Activated naive CD8-positive, alpha-beta T cell treated with anti-CD3 and anti-CD28 coated beads for 36 hours (primary cell): ENCODE data around the gene INPP5B. TPM values are rescaled to one million over a fixed set of nuclear protein-coding genes. Genes with fewer than 3 reads are reported as not detected.
"Not testable (repeated sequence)": the region's sequence is repeated elsewhere in the genome, so short reads cannot be mapped to it uniquely, and the experiment has no call there.

Experiments
- DNase-seq: peaks from one replicate; pipeline ENCODE4 v3.0.0; 2021
- H3K27ac Mint-ChIP-seq: one replicate; pipeline ENCODE4 v1.8.0; 2022; ENCODE audit warnings: mild to moderate bottlenecking, moderate library complexity, mixed read lengths
- H3K27me3 Mint-ChIP-seq: one replicate; pipeline ENCODE4 v1.8.0; 2022; ENCODE audit warnings: mild to moderate bottlenecking, mixed read lengths
- H3K36me3 Mint-ChIP-seq: one replicate; pipeline ENCODE4 v1.8.0; 2021; ENCODE audit warnings: mild to moderate bottlenecking, mixed read lengths
- H3K4me1 Mint-ChIP-seq: one replicate; pipeline ENCODE4 v1.8.0; 2021; ENCODE audit warnings: mixed read lengths
- H3K4me3 Mint-ChIP-seq: one replicate; pipeline ENCODE4 v1.8.0; 2022; ENCODE audit warnings: mild to moderate bottlenecking, moderate library complexity, mixed read lengths
- H3K9me3 Mint-ChIP-seq: one replicate; pipeline ENCODE4 v1.8.0; 2022; ENCODE audit warnings: mixed read lengths
- total RNA-seq, 2 experiments: library from RNA; stranded (reverse); gene quantifications; one replicate each; pipeline ENCODE4 v1.2.3, GENCODE V29; 2021

INPP5B gene
- total RNA-seq, 2 experiments from 2014 or later, result 26.6 to 27.7 TPM

DNA sequence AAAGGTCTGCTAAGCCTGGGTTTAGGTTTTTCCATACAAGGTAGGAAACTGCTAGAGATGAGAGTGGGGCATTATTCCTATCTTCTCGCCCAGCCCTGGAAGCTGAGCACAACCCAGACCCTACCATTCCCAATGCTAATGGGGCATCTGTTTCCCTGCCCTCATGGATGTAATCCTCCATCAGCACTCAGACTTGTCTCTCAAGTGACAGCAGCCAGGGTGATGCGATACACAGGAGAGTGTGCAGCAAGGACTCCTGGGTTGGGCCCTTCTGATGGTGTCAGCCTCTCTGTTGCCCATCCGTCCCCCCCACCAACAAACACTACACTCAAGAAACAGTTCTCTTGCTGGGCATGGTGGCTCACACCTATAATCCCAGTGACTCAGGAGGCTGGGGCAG is 5.9 kb upstream of the INPP5B start:
- Mint-ChIP-seq H3K4me1 (peaks cover 10% of the 10 kb centered on the region), H3K36me3 (peaks cover 3% of the 10 kb centered on the region), H3K4me3 (no peak overlapping the region), H3K27ac (no peak overlapping the region), H3K27me3 (no peaks in the 10 kb centered on the region), H3K9me3 (no peaks in the 10 kb centered on the region)
- no peak for DNase-seq

DNA sequence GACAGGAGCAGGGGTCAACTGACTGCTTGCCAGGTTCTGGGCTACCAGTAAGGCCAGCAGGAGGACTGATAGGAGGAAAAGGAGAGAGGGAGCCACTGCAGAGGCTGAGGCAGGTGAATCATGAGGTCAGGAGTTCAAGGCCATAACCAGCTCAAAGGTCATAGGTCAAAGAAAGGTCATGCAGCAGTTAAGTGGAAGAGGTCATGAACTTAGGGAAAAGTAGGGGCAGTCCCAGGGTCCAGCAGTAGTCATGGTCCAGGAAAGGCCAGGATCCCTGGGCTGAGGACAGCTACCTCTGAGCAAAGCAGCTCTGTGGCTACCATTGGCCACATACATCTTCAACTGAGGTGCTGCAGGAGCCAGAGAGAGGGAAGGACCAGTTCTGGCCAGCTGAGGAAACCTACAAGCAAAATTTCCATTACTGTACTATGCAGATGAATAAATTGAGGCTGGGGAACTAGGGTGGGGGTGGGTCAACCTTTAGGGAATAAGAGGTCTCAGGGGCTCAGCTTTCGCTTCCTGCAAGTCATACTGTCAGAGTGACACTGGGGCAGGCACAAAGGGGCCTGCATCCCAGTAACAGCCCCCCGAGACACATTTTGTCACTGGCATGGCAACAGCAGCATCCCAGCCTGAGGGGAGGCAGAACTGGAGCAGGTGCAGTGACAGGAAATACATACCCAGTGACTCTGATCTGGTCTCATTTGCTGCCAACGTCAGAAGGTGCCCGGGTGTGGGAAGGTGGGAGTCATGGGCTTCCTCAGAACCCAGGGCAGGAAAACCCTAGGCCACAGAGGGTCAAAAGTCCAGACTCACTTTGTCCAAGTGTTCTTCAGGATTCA is 5.2 kb upstream of the INPP5B start:
- Mint-ChIP-seq H3K4me3 (no peak overlapping the region), H3K9me3 (no peaks in the 10 kb centered on the region), H3K27me3 (no peaks in the 10 kb centered on the region), H3K4me1 (peaks cover 15% of the 10 kb centered on the region), H3K36me3 (no peaks in the 10 kb centered on the region), H3K27ac (no peak overlapping the region)
- DNase-seq, result no peak

DNA sequence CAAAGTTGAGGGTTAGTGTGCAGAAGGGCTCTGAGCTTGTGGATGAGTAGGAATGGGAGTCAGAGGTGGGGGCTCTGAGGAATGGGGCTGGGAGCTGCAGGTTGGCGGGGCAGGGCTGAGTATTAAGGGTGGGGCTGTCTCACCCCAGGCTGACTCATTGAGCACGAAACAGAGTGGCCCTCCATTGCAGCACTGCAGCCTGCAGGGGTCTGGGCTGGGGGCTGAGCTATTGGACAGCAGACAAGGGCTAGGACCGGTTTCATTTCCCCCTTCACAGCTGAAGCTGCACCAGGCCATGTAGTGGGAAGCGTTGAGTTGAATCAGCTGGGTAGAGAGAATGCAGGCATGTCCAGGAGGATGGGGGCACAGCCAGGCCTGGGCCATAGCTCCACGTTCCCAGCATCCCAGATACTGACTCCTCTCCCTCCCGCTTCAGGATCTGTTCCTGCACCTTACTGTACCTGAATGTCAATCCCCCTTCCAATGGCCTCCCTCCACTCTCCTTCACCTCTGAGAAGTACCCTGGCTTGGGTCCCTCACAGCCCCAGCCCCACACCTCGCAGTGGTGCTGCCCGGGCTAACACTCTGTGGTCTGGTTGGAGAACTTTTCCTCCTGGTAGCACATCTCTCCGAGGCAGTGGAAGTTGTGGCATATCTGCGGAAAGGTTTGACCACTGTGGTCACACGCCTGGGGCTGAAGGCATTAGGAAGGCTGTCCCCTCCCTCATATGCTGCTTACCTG is 4.4 kb upstream of the INPP5B start:
- Mint-ChIP-seq H3K9me3 (no peaks in the 10 kb centered on the region), H3K27ac (no peak overlapping the region), H3K36me3 (no peaks in the 10 kb centered on the region), H3K27me3 (no peaks in the 10 kb centered on the region), H3K4me3 (no peak overlapping the region), H3K4me1 (peaks cover 18% of the 10 kb centered on the region)
- DNase-seq, result no peak

DNA sequence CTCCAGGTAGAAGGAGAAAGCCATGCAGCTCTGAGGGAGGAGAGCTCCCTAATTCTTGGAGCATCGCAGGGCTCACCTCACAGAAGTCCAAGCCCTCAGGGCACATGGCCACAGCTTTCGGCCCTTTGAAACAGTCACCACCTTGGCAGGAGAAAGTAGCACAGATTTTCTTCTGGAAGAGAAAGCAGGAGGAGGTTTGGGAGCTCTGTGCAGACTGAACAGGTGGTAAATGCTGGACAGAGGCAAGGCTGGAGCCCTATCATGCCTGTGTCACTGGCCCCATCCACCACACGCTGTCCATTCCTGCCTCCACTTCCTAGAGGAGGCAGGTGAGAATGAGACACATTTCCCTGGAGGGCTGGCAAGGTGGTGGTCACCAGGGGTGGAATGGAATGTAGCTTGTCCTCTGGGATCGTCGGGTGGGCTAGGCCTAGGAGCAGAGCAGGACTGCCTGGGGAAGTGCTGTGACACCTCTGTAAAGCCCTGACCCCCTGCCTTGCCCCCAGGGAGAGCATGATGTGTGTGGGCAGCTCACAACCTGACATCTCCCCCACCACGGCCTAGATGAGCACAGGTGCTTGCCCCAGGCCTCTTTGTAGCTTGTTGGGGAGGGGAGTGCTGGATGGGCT is 2.8 kb upstream of the INPP5B start:
- H3K36me3 Mint-ChIP-seq, result no peaks in the 10 kb centered on the region
- H3K27me3 Mint-ChIP-seq, result no peaks in the 10 kb centered on the region
- no peak overlapping the region for H3K4me3 Mint-ChIP-seq

DNA sequence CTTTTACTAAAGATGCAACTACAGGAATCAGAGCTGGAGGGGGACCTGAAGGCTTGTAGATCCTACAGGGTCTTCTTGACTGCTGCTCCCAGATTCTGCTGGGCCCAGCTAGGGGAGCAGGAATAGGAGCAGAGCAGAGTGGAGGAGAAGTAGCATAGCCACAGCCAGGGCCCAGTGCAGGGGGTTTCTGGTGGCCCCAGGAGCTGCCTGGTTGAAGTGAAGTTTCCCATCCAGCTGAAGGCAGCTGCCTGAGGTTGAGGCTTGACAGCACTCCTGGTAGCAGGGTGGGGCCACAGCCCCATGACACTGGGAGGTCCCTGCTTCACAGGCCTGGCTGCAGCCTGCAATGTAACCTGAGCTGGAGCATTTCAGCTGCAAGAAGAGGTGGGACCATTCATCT is 2.0 kb upstream of the INPP5B start:
- peaks cover 19% of the 10 kb centered on the region for H3K4me1 Mint-ChIP-seq
- DNase-seq, result no peak
- H3K27me3 Mint-ChIP-seq, result no peaks in the 10 kb centered on the region
- H3K27ac Mint-ChIP-seq, result no peak overlapping the region
- no peak overlapping the region for H3K4me3 Mint-ChIP-seq
- H3K36me3 Mint-ChIP-seq, result no peaks in the 10 kb centered on the region
- no peaks in the 10 kb centered on the region for H3K9me3 Mint-ChIP-seq

More for the DNA sequence above, 2.8 kb upstream of the INPP5B start:
- no peak for DNase-seq
- H3K9me3 Mint-ChIP-seq, result no peaks in the 10 kb centered on the region
- H3K4me1 Mint-ChIP-seq, result peaks cover 19% of the 10 kb centered on the region
- no peak overlapping the region for H3K27ac Mint-ChIP-seq

DNA sequence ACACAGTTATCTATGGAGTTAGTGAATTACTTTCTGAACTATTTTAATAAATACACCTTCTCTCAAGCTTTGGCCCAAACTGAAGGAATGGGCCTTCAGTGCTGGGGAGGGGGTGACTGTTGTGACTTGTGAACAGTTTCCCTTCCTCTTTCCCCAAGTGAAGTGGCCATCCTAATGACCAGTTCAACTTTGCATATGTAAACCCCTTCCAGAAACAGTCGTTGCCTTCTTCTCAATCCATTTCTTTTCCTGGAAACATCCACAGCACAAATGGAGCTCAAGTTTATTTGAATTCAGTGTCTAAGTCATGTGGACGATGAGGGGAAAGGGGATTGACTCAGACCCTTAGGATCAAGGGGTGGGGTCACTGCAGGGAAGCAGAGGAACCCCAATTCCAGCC is 1.3 kb upstream of the INPP5B start:
- Mint-ChIP-seq H3K27me3 (no peaks in the 10 kb centered on the region), H3K27ac (no peak overlapping the region), H3K9me3 (no peaks in the 10 kb centered on the region), H3K36me3 (peaks cover 1% of the 10 kb centered on the region), H3K4me1 (peaks cover 19% of the 10 kb centered on the region), H3K4me3 (no peak overlapping the region)
- no peak for DNase-seq

DNA sequence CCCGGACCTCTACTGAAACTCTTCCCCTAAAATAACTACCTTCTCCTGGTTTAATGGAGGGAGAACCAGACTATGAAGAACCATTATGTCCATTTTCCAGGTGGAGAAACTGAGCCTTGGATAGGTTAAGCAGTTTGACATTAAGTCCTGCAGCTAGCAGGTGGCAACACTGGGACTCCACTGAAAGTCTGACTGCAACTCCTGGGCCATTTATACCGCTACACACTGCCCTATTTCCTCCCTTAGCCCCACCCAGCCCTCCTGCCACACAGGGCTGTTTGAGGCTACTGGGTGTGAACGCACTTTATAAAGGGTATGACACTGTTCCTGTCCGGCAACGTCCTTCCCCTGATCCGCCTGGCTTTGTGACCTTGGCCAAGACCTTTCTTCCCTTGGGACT is 511 bp upstream of the INPP5B start:
- Mint-ChIP-seq H3K9me3 (no peaks in the 10 kb centered on the region), H3K4me1 (peaks cover 19% of the 10 kb centered on the region), H3K4me3 (peak overlapping the region; percentile 99), H3K27ac (peak overlapping the region; percentile 99), H3K27me3 (no peaks in the 10 kb centered on the region), H3K36me3 (peaks cover 3% of the 10 kb centered on the region)
- no peak for DNase-seq

DNA sequence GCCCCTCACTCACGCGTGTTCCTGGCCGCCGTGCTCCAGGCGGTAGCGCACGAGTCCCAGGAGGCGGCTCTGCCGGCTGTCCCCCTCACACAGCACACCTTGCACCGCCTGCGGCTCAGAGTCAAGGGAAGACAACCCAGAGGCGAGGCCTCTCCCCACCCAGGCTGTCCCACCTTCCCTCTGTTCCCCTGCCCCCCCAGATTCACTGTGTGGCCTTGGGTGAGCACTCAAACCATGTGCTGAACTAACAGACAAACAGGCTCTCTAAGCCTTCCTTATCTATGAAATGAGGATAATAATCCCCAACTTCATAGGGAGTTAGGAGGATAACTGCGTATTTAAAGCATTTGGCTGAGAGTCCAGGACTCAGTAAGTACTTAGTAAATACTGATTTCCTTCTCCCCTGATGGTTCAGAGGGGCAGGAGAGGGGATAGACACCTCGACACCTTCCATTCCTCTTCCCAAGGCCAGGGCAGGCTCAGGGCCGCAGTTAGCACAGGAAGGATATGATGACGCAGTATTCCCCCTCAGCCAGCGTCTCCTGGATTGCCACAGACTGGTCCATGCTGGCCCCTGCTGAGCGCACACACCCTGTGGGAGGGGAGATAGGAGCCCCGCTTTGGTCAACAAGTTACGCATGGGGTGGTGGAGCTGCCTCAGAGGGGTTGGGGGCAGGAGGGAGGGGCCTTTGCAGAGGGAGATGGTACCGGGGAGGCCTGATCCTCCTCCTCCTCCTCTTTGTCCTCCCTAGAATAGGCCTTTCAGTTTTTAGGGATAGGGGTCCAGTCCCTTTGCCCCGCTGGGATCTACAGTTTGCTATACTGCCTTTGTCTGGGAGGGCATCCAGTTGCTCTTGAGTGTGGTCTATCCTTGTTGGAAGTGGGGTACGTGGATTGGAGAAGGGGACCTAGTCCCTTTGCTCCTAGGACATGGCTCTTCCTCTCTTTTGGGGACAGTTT is 830 bp downstream of the INPP5B start:
- H3K4me3 Mint-ChIP-seq, result peak overlapping the region; percentile 99
- H3K27ac Mint-ChIP-seq, result peak overlapping the region; percentile 99
- no peak for DNase-seq
- H3K27me3 Mint-ChIP-seq, result no peaks in the 10 kb centered on the region
- H3K4me1 Mint-ChIP-seq, result peaks cover 9% of the 10 kb centered on the region
- peaks cover 5% of the 10 kb centered on the region for H3K36me3 Mint-ChIP-seq
- H3K9me3 Mint-ChIP-seq, result no peaks in the 10 kb centered on the region

DNA sequence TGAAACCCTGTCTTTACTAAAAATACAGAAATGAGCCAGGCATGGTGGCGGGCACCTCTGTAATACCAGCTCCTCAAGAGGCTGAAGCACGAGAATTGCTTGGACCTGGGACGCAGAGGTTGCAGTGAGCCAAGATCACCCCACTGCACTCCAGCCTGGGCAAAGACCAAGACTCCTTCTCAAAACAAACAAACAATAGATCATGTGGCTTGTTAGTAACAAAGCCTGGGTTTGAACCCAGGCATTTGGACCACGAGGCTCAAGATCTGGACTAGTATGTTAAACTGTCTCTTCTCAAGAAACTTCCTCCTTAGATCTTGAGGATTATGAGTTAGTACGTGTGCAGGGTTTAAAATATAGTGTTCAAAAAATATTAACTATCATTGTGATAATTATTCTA is 1.6 kb downstream of the INPP5B start:
- Mint-ChIP-seq H3K4me3 (peak overlapping the region; percentile 14), H3K27me3 (no peaks in the 10 kb centered on the region), H3K9me3 (no peaks in the 10 kb centered on the region), H3K36me3 (peaks cover 7% of the 10 kb centered on the region), H3K4me1 (peaks cover 9% of the 10 kb centered on the region), H3K27ac (peak overlapping the region; percentile 5)
- no peak for DNase-seq

DNA sequence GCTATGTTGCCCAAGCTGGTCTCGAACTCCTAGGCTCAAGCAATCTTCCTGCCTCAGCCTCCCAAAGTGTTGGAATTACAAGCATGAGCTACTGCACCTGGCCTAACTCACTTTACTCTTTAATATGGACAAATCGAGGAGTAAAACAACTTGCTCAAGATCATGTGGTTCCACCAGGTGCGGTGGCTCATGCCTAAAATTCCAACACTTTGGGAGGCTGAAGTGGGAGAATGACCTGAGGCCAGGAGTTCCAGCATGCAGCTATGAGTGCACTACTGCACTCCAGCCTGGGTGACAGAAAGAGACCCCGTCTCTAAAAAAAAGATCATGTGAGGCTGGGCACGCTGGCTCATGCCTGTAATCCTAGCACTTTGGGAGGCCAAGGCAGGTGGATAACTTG is 2.0 kb downstream of the INPP5B start:
- H3K4me1 Mint-ChIP-seq, result peaks cover 9% of the 10 kb centered on the region
- H3K4me3 Mint-ChIP-seq, result no peak overlapping the region
- H3K27ac Mint-ChIP-seq, result no peak overlapping the region
- peaks cover 7% of the 10 kb centered on the region for H3K36me3 Mint-ChIP-seq
- no peaks in the 10 kb centered on the region for H3K9me3 Mint-ChIP-seq
- DNase-seq, result no peak
- no peaks in the 10 kb centered on the region for H3K27me3 Mint-ChIP-seq

DNA sequence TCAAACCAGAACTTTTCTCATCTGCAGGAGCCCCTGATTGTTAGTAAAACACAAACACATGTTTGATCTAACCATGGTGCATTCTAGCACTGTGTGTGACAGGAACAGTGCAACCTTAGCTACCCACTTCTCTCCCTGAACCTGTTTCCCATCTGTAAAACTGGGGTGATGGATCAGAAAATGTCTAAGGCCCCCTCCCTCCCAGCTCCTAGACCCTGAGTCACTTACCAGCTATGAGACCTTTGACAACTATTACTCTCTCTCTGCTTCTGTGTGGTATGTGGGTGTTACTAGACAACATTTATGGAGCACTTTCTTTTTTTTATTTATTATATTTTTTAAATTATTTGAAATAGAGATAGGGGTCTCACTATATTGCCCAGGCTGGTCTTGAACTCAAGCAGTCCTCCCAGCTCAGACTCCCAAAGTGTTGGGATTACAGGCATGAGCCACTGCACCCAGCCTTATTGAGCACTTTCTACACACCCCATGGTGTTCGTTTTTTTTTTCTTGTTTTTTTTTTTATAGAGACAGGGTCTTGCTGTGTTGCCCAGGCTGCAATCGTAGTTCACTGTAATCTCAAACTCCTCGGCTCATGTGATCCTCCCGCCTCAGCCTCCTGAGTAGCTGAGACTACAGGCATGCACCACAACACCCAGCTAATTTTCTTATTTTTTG is 2.6 kb downstream of the INPP5B start:
- no peaks in the 10 kb centered on the region for H3K27me3 Mint-ChIP-seq
- peaks cover 7% of the 10 kb centered on the region for H3K36me3 Mint-ChIP-seq
- H3K27ac Mint-ChIP-seq, result no peak overlapping the region
- peaks cover 9% of the 10 kb centered on the region for H3K4me1 Mint-ChIP-seq
- no peak for DNase-seq
- no peak overlapping the region for H3K4me3 Mint-ChIP-seq
- H3K9me3 Mint-ChIP-seq, result no peaks in the 10 kb centered on the region

DNA sequence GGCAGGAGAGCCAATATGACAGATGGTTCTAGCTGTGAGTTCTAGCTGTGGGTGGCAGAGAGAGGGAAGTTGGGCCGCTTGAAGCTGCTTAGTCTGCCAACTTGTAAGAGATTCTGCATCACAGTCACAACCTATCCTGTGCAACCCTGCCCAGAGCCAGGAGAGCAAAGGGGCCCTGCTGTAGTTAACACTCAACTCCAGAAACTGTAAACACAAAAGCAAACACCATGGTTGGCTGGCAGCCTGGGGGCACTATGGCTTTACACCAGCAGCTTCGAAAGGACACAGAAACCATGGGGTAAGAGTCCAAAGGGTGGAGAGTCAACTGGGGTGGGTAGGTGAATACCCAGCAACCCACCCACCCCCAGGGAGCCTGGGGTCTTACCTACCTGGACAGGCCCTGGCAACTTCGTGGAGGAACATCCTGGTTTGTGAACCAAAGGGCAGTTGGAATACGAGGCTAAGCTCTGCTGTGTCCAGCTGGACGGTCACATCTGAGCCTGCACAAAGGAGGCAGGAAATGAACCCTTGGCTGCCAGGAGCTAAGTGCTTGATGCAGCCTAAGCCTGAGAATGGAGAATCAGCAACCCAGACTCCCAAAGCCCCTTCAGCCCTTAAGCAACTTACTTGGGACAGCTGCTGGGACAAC is 6.4 kb downstream of the INPP5B start:
- Mint-ChIP-seq H3K36me3 (peaks cover 12% of the 10 kb centered on the region), H3K9me3 (no peaks in the 10 kb centered on the region), H3K27ac (no peak overlapping the region), H3K4me1 (no peaks in the 10 kb centered on the region), H3K27me3 (no peaks in the 10 kb centered on the region), H3K4me3 (no peak overlapping the region)
- no peak for DNase-seq

DNA sequence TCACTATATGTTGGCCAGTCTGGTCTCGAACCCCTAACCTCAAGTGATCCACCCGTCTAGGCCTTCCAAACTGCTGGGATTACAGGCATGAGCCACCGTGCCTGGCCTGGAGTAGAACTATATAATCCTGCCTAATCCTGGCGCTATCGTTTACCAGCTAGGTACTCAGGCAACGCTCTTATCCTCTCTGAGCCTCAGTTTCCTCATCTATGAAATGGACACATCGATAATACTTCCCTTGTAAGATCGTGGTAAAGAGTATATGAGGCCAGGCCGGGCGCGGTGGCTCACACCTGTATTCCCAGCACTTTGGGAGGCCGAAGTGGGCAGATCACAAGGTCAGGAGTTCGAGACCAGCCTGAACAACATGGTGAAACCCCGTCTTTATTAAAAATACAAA is 10.1 kb downstream of the INPP5B start:
- not testable (repeated sequence) for H3K27ac Mint-ChIP-seq, H3K9me3 Mint-ChIP-seq, H3K4me1 Mint-ChIP-seq, H3K4me3 Mint-ChIP-seq, H3K27me3 Mint-ChIP-seq, DNase-seq
- H3K36me3 Mint-ChIP-seq, result peaks cover 11% of the 10 kb centered on the region

DNA sequence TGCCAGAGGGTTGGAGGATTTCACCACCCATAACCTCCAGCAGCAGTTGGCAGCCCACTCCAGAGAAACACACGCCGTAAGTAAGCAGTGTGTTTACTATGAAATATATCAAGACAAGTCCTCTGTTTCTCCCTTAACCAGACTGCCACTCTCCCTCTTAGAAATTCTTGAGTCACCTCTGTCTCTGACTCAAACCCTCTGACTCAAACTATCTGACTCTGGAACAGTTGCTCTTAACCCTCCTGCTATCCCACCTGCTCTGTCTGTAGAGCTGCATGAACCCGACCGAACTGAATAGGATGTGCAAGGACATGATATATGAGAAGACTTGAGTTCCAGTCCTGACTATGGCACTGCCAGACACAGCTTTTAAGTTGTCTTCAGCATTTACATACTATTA is 14.1 kb downstream of the INPP5B start:
- no peak for DNase-seq
- Mint-ChIP-seq H3K4me3 (peak overlapping the region; percentile 32), H3K4me1 (peaks cover 25% of the 10 kb centered on the region), H3K36me3 (peaks cover 13% of the 10 kb centered on the region), H3K27me3 (no peaks in the 10 kb centered on the region), H3K27ac (no peak overlapping the region), H3K9me3 (no peaks in the 10 kb centered on the region)
